GM19328 (cell line): Measurements from ENCODE around the gene TMEM45A.
"Not testable (repeated sequence)": the region's sequence is repeated elsewhere in the genome, so short reads cannot be mapped to it uniquely, and the experiment has no call there.

Experiments used
- ATAC-seq: cut with Tn5 transposase; IDR thresholded peaks from one replicate; pipeline ENCODE4 v1.9.1; 2021; ENCODE audit warnings: mild to moderate bottlenecking, moderate library complexity; ENCODE audit not compliant: unreplicated experiment

Gene TMEM45A

DNA sequence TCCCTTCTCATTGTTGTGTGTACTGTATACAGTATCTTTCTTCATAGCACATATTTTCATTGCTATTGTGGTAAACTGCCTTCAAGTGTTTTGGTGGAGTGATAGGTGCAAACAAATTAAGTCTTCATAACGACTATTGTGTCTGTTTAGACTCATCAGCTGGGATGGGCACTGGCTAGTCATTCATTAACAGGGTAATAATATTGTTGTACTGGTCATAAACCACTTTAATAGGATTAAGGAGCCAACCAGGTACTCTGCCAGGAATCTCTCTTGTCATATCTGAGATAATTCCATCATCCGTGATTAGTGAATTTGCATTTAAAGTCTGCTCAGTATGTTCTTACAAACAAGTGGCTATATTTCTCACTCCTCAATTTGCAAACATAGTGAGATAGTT, 10.2 kb upstream of the TMEM45A start:
- no peak for ATAC-seq

GRCh38 chr3:100483529-100483928, 8.9 kb upstream of the TMEM45A start:
- no peak for ATAC-seq

DNA sequence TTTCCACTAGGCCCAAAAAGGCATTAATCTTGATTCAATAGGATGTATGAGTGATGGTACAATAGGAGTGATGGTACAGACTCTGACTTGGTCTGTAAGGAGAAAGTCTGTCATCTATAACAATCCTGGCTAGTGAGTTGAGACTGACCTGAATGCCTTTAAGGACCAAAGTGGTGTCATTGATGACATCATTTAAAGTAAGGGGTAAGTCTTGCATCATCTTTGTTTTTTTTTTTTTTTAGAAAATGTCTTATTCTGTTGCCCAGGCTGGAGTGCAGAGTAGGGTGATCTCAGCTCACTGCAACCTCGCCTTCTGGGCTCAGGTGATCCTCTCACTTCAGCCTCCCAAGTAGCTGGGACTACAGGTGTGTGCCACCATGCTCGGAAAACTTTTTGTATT, 5.6 kb upstream of the TMEM45A start:
- ATAC-seq = no peak

- no peak for ATAC-seq
These were observed 3.3 kb upstream of the TMEM45A start for GRCh38 chr3:100489118-100489517.

- no peak for ATAC-seq
These were observed 4.4 kb downstream of the TMEM45A start for GRCh38 chr3:100496711-100497261.

DNA sequence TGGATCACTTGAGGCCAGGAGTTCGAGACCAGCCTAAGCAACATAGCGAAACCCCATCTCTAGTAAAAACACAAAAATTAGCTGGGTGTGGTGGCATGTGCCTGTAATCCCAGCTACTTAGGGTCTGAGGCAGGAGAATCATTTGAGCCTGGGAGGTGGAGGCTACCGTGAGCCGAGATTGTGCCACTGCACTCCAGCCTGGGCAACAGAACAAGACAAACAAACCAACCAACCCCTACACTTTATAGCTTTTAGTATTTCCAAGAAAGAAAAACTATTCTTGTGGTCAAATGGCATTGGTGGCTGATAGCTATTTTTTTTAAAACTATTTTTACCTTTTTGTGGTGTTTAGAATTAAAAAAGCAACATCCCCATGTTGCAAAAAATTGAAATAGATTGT, 7.2 kb downstream of the TMEM45A start:
- no peak for ATAC-seq

DNA sequence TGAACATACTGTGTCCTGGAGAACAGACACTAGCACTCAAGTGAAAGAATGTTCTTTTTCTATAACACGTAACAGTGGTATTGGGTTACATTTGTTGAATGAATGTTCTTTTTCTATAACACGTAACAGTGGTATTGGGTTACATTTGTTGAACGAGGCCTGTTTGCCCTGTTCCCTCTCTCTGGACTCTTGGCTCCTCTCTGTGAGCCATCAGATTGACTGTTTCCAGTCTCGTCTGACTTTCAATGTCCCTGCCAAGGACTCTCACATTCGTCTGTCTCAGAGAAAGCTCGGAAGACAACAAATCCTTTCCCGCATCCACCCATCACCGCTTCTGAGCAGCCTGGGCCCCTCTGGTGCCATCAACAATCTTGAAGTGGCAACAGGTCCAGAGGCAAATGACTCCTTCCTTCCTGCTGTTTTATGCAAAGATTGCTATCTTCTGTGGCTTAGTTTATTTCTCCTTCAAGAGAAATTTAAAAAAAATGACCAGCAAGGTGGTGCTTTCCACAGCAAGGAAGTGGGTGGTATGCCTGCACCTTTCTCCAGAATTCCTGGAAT, 8.0 kb downstream of the TMEM45A start:
- ATAC-seq = no peak

DNA sequence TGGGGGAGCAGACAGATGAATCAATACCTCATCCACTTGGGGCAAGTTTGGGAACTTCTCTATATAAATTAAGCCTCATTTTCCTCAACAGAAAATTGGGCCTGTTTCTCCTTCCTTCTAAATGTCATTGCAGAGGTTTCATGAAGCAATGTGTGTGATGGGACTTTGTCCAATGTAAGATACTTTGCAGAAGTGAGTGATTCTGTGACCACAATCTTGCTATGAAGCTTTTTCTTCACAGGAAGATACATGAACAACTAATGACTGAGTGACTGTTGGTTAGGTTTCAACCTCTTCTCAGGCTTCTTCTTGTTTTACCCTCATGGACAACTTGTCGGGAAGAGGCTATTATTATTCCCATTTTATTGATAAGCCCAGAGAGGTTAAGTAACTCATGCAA, 11.0 kb downstream of the TMEM45A start:
- ATAC-seq = no peak

- ATAC-seq = no peak
These were observed 13.9 kb downstream of the TMEM45A start for GRCh38 chr3:100506355-100506754.

GRCh38 chr3:100509818-100510217, 17.4 kb downstream of the TMEM45A start:
- ATAC-seq = not testable (repeated sequence)

DNA sequence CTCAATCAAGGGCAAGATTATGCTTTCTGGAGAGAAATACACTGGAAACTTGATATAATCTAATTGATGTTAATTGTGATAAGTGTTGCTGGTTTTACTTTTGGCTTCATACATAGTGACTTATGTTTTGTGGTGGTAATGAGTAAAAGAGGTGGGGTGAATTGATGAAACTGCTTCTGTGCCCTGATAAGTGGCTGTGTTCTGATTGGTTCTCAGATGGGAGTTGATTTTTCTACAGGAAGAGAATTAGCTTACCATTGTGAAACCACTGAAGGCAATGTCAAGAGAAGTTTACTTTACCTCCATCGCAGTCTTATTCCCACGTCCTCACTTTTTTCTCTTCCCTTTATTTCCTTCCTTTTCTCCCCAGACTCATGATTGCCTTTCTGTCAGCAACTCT, 23.8 kb downstream of the TMEM45A start:
- no peak for ATAC-seq

DNA sequence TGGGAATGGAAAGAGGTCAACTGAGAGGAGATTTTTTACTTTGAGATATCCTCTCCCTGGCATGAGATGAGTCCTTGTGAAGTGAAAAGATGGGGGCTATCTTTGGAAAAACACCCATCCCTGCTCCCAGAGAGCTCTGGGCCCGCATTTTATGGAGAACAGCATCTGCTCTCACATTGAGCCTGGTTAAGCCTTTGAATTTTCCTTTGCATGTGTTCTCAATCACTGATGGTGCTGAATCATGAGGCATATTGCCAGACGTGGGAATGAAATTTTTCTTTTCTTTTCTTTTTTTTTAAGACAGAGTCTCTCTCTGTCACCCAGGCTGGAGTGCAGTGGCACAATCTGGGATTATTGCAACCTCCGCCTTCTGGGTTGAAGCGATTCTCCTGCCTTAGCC, 24.4 kb downstream of the TMEM45A start:
- ATAC-seq = no peak

- no peak for ATAC-seq
These were observed 24.9 kb downstream of the TMEM45A start for GRCh38 chr3:100517276-100517675.

GRCh38 chr3:100518244-100518643, 25.8 kb downstream of the TMEM45A start:
- no peak for ATAC-seq

GRCh38 chr3:100518983-100519382, 26.6 kb downstream of the TMEM45A start:
- no peak for ATAC-seq

DNA sequence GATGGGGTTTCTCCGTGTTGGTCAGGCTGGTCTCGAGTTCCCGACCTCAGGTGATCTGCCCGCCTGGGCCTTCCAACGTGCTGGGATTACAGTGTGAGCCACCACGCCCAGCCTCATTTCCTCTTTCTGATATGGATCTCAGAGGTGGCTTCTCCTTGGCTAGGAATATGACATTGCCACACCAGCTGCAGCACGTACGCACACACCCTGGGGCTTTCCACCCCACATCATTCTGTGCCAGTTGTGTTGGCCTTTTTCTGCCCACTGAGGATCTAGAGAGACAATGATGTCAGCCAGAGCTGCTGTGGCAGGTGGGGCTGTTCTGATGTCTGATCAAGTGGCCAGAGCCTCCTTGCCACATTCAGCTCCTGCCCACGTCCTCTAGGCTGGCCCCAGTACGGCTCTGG, 29.0 kb downstream of the TMEM45A start:
- no peak for ATAC-seq

- no peak for ATAC-seq
These were observed 29.7 kb downstream of the TMEM45A start for GRCh38 chr3:100522125-100522524.

GRCh38 chr3:100523050-100523760, 30.8 kb downstream of the TMEM45A start:
- ATAC-seq = no peak

- no peak for ATAC-seq
These were observed 33.6 kb downstream of the TMEM45A start for GRCh38 chr3:100525753-100526612.

- ATAC-seq = no peak
These were observed 34.4 kb downstream of the TMEM45A start for GRCh38 chr3:100526613-100527346.

GRCh38 chr3:100527347-100527735, 34.9 kb downstream of the TMEM45A start:
- no peak for ATAC-seq
